GM21825 (cell line): ENCODE data around the gene ZCCHC14.

Source experiments
- ATAC-seq: cut with Tn5 transposase; IDR thresholded peaks from one replicate; pipeline ENCODE4 v1.9.1; 2021; ENCODE audit warnings: mild to moderate bottlenecking, moderate library complexity; ENCODE audit not compliant: unreplicated experiment

The ZCCHC14 gene

DNA sequence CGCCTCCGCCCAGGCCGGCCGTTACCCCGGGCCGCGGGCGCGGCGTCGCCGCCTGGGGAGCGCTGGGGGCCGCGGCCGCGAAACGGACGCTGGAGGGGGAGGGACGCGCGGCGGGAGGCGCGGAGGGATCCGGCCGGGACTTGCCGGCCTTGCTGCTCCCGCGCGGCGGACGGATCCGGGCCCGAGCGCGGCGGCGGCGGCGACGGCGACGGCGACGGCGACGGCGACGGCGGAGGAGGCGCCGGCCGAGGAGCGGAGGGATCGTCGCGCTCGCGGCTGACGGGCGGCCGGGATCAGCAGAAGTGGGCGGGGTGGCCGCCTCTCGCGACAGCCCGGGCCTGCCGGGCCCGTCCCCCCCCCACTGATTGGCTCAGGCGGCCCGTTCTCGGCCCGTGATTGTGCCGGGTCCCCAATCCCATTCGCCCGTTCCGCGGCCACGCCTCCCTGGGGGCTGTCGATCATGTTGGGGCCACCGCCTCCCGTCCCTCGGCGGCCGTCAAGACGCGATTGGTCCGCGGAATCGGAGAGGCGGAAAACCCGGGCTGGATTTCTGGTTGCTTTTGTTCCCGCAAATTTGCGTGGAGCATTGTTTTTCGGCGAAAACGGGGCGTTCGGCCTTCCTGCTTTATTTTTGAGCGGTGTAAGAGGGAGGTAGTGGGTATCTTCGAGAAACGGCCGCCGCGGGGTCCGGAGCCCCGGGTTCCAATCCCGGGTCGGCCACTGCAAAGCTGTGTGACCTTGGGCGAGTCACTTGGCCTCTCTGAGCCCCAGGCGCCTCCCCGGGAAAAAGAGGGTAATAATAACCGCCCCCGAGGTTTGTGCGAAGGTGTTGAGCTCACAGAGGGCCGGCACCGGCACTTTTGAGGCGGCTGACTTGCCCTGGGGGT is at the start of gene ZCCHC14:
Gene ZCCHC14 (minus strand): TSS at position 304 of the 887 bp plus-strand sequence. CDS start 786 bp downstream, outside the sequence.
- peak; percentile 79 for ATAC-seq

DNA sequence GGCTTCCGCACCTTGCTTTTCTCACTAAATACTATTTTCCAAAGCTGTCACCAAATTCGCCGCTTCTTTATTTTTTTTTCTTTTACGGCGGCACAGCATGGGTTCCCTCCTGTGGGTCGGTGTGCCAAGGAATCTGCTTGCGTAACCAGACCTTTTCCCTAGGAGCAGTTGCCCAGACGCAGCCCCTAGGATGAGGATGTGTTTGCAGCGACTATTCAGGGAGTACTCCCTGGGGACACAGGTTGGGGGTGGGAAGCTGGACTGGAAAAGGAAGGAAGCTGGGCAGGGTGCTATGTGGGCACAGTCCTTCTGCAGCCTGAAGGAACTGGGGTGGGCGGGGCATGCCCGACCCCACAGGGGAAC is 49.0 kb upstream of the ZCCHC14 start:
- no peak for ATAC-seq

DNA sequence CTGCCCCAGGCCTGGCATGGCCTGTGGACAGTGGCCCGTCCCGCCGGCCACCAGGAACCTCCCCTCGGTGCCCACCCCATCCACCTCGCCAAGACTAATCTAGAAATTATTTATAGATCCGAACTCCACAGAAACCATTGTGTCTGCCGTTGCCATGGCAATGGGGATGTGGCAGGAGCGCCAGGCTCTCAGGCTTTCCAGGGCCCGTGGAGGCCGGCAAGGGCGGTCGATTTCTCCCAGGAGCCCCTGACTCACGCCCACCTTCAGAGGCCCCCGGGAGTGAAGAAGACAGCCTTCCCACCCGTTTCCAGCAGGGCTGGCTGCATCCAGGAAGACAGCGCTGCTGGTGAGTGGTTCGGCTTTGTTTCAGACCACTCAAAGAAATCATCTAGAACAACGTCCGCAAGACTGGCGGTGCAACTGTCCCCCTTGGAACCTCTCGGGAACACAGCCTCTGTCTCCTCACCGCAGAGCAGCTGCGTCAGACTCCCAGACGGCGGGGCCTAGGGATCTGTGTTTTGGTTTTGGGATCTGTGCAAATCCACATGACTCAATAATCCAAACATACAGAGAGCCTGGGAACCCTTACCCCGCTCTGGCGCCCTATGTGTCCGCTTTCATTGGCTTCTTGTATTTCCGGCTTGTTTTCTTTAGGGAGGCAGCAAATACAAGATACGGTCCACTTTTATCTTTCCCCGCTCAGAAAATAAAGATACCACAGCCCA is 48.5 kb upstream of the ZCCHC14 start:
- ATAC-seq = no peak

DNA sequence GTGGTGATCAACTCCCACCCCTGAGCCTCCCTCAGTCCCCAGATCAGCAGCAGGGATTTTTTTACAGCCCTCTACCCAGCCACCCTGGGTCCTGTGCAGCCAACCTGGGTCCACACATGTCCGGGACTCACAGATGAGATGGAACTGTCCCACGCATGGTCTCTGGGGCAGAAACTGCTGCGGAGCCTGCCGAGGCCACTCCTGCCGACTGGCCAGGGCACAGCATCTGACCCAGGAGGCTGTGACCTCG is 48.0 kb upstream of the ZCCHC14 start:
- ATAC-seq = no peak

DNA sequence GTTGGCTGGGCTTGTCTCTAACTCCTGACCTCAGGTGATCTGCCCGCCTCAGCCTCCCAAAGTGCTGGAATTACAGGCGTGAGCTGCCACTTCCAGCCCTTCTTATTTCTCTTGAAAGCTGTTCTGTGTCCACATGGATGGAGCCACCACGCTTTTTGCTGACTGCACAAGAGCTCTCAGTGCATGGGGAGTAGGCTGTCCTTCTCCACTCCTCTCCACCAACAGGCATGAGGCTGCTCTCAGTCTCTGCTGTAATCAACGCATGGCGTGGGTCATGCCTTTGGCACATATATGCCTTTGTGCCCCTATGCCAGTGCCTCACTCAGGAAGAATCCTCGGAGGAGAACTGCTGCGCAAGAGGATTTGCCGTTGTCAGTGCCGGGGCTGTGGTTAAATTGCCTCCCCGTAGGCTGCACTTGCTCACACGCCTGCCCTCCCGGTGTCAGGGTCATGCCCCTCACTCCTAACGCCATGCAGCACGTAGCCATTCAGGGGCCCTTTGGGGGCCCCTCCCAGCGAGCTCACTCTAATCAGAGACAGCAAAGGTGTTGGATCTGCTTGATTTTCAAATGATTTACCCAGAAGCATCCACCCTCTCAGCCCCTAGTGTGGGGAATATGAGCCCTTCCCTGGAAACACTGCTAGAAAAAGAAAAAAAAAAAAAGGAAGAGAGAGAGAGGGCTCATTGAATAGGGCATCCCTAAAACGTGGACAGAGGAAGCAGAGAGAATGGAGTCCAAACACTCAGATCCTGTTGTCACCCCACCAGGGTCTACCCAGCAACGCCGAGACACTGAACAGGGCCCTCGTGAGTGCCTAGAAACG is 47.5 kb upstream of the ZCCHC14 start:
- no peak for ATAC-seq

DNA sequence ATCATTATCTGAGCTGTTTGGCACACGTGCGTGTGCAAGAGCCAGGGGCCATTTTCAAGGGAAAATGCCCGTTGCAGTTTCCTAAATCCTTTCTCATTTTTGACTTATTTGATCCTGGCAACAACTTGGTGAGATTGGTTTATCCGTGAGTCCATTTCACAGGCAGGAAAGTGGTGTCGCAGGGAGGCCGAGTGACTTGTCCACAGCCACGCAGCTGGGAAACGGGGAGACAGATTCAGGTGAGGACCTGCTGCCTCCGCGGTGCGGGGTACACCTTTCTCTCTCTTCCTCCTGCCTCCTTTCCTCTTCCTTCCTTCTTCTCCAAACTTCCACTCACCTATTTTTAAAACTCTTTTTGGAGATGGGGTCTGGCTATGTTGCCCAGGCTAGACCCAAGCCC is 46.3 kb upstream of the ZCCHC14 start:
- no peak for ATAC-seq

DNA sequence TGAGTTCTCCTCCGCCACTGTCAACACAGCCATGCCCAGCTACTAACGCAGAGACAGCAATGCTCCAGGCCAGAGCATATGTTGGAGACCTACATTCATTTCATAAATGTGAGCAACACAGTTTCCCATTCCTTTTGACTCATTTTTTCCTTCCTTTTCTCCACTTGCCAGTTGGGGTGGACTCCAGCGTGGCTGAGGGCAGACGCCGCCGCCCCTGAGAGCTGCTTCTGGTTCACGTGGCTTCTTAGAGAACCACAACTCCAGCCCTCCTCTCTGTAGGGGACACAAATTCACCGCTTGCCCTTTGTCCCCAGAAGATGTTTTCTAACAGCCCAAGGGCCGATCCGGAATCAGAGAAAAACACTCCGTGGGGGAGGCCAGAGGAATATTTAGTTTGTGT is 45.8 kb upstream of the ZCCHC14 start:
- ATAC-seq = no peak

DNA sequence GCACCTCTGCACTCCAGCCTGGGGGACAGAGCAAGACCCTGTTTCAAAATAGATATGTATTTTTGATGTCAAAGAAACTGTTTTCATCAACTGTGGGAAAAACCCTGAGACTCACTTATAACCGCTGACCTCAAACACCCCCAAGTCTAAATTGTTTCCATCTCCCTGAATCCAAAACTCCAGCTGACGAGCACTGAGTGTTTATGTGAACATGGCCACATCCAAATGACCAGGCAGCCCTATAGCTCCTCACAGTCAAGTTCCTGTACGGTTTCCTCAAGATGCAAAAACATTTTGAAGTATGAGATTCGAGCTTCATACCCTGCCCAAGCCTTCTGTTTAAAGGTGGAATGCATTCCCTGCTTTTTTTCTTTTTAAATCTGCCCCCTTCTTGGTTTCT is 45.3 kb upstream of the ZCCHC14 start:
- no peak for ATAC-seq

DNA sequence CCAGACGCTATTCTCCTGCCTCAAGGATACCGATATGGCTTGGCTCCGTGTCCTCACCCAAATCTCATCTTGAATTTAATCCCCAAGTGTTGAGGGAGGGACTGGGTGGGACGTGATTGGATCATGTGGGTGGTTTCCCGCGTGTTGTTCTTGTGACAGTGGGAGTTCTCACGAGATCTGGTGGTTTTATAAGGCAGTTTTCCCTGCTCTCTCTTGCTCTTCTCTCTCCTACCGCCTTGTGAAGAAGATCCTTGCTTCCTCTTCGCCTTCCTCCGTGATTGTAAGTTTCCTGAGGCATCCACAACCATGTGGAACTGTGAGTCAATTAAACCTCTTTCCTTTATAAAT is 43.9 kb upstream of the ZCCHC14 start:
- no peak for ATAC-seq

DNA sequence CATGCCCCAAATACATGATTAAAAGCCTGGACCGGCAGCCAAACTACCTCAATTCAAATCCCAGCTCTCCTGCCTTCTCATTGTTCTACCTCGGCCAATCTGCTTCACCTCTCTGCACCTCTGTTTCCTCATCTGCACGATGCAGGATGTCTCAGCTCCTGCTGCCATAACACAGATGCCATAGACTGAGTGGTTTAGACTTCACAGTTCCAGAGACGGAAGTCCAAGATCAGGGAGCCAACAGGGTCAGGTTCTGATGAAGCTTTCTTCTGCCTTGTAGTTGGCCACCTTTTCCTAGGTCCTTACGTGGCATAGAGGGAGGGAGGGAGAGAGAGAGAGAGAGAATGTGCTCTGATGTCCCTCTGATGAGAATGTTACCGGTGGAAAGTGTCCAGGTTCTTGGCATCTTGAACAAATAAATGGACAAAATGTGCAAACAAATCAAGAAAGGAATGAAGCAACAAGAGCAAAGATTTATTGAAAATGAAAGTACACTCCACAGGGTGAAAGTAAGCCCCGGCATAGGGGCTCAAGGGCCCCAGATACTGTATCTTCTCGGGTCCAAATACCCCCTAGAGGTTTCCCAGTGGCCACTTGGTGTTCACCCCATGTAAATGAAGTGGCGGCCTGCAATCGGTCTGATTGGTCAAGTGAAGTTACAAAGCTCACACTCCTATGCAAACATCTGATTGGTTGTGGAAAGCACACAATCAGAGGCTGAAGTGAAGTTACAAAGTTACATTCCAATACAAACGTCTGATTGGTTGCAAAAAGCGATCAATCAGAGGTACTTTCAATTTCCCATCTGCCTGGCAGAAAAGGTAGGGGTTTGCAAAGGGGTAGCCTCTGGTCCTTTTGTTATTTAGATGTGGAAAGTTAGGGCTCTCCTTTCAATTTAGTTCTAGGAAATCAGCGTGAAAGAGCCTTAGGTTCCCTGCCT is 43.3 kb upstream of the ZCCHC14 start:
- ATAC-seq = no peak

DNA sequence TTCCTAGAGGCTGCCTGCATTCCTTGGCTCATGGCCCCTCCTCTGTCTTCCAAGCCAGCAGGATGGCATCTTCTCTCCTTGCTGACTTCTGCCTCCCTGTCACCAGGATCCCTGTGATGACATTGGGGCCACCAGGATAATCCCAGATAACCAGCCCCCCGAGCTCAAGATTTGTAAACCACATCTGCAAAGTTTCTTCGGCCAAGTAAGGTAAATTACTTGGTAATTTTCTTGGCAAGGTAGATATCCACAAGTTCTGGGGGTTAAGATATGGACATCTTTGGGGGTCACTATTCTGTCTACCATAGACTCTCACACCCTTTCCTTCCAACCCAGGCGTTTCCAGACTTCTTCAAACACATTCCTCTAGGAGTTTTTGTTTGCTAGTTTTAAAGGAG is 42.6 kb upstream of the ZCCHC14 start:
- ATAC-seq = no peak

DNA sequence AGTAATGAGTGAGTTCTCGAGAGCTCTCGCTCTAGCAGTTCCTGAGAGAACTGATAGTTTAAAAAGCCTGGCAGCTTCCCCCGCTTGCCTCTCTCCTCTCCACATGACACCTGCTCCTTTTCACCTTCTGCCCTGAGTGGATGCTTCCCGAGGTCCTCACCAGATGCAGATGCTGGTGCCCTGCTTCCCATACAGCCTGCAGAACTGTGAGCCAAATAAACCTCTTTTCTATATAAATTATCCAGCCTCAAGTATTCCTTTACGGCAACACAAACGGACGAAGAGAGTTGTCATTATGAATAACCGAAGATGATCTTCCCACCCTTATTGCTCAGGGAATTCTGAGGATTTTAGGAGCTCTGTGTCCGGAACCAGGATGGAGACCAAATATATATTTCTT is 41.9 kb upstream of the ZCCHC14 start:
- no peak for ATAC-seq

DNA sequence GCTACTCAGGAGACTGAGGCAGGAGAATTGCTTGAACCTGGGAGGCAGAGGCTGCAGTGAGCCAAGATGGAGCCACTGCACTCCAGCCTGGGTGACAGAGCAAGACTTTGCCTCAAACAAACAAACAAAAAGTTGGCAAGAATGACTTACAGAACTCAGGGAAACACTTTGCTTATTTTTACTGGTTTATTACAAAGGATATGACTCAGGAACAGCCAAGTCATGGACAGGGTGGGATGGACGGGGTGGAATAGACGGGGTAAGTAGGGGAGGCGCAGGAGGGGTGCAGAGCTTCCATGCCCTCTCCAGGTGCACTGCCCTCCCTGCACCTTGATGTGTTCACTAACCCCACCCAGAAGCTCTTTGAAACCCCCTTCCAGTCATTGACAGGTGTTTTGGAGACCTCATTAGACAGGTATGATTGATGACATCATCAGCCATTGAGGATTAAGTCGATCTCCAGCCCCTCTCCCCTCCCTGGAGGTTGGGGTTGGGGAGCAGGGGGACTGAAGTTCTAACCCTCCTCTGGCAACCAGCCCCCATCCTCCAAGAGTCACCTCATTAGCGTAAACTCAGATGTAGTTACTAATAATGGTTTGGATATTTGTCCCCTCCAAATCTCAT is 41.3 kb upstream of the ZCCHC14 start:
- ATAC-seq = no peak

DNA sequence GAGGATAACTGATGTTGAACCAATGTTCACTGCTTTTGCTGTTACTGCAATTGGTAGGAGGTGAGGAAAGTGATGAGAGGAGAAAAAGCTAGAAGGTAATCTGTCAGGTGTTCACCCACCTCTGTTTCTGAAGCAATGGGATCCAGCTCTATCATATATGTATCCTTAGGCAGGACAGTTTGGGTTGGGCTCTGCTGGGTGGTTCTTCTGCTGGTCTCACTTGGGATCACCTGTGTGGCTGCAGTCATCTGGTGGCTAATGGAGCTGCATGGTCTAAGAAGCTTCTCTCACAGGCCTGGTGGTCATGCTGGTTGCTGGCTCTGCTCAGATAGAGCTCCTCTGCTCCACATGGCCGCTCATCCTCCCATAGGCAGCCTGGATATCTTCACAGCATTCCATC is 40.2 kb upstream of the ZCCHC14 start:
- no peak for ATAC-seq

DNA sequence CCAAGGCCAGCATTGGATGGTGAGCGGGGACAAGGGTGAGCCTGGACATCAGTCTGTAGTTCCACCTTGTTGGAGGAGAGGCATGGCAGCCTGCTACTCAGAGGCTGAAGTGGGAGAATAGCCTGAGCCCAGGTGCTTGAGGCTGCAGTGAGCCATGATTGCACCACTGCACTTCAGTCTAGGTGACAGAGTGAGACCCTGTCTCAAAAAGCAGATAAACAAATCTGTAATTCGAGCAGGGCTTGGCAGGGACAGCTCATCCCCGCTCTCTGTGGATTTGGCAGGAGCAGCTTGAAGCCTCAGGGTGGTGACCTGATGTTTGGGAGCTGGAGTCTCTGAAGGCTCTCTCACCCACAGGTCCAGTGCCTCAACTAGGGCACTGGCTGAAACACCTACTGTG is 38.6 kb upstream of the ZCCHC14 start:
- ATAC-seq = no peak

DNA sequence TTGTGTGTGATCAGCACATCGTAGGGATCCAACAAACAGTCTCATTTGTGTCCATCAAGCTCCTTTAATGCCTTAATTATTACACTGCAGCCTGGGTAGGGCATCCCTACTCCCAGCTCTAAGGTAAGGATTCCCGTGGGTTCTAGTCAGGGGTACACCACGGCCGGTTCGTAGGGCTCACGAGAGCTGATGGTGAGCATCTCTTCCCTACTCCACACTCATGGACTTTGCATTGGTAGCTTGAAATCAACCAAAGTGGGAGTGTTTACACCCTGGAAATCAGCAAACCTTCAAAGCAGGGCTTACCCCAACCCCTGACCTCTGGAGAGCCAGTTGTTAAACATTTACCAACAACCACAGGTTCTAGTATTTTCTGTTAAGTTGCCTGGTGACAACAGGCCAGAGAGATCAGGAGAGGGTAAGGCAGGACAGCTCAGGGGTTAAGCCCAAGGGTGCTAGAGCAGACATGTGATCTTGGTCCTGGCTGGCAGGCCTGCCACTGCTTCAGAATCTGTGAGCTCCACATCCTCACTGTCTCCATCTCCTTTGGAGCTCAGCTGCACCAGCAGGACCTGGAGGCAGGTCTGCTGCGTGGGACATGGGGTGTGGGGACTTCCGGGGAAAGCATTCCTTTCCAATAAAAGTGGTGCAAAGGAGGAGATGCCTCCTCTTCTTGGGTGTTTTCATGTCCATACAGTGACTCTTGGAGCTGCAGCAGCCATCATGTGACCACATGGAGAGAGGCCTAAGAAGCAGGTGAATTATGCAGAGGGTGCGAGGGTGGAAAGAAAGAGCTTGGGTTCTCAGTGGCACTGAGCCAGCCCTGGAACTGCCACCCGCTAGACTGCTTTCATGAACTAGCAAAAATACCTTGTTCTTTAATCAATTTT is 36.1 kb upstream of the ZCCHC14 start:
- ATAC-seq = no peak

DNA sequence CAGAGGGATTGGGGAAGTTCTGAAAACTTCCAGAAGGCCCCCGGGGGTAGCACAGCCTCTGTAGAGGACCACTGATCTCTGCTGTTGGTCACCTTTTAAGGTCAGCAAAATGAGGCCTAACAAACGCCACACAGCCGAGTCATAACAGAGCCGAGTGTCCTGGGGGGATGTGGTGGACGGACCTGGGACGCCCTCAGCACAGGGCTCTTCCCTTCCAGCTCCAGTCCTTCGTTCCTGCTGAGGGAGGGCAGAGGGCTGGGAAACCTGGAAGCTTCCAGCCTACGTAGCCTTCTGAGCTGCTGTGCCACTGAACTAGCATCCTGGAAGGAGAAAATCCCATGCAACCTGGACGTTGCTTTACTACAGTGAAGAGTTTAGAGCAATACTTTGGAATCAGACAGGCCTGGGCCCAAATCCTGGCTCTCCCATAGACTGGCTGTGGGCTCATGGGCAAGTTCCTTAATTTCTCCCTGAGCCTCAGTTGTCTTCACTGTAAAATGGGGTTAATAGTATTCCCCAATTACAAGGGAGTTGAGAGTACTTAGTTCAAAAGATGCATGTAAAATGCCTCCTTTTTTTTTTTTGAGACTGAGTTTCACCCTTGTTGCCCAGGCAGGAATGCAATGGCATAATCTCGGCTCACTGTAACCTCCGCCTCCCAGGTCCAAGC is 34.4 kb upstream of the ZCCHC14 start:
- ATAC-seq = no peak

DNA sequence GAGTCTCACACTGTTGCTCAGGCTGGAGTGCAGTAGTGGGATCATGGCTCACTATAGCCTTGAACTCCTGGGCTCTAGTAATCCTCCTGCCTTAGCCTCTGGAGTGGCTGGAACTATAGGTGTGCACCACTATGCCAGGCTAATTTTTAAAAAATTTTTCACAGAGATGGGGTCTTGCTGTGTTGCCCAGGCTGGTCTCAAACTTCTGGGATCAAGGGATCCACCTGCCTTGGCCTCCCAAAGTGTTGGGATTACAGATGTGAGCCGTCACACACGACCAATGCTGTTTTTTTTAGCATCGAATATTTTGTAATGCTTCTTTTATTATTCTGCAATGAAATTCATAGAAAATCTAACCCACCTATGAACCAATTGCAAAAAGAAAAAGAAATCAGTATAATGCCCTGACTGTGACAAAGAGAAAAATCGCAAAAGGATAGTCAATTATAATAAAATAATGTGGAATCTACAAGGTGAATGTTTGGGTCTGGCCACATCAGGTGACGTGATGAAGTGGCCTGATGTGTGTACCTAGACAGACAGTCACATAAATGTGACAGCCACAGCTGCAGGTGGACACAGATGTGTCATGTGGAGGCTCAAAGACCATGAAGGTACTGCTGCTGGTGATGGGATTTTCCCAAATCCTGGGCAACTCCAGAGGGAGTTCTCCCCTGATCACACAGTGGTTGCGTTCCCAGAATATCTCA is 33.6 kb upstream of the ZCCHC14 start:
- ATAC-seq = no peak
